Stimulated activated CD8-positive, alpha-beta memory T cell treated with anti-CD3 and anti-CD28 coated beads, Interleukin-15, amount 100 ng/mL, for 4 hours (primary cell): ENCODE data around the gene NCKIPSD.
A peak's percentile ranks its signal among the peaks of the same experiment; 100 is the strongest.
"Not testable (repeated sequence)": the region's sequence is repeated elsewhere in the genome, so short reads cannot be mapped to it uniquely, and the experiment has no call there.

Experiments used
- DNase-seq, 2 donors: peaks; one replicate each; pipeline ENCODE4 v3.0.0-alpha.2; 2020; ENCODE audit warnings: low read depth in 2 of 2

Gene NCKIPSD

GRCh38 chr3:48685603-48686511, at the start of gene NCKIPSD:
Gene NCKIPSD, minus strand, starts transcription at chr3:48685915. Its CDS starts 108 bp downstream, at chr3:48685807.
- peak; percentile 77 to 84 for DNase-seq

GRCh38 chr3:48735075-48735767, 49.5 kb upstream of the NCKIPSD start:
- DNase-seq = not testable (repeated sequence)

- DNase-seq = not testable (repeated sequence)
These were observed 48.8 kb upstream of the NCKIPSD start for GRCh38 chr3:48734541-48734940.

- DNase-seq = not testable (repeated sequence)
These were observed 48.2 kb upstream of the NCKIPSD start for GRCh38 chr3:48733752-48734518.

GRCh38 chr3:48727511-48727910, 41.8 kb upstream of the NCKIPSD start:
- no peak for DNase-seq

- not testable (repeated sequence) for DNase-seq
These were observed 39.6 kb upstream of the NCKIPSD start for GRCh38 chr3:48725185-48725855.

GRCh38 chr3:48723725-48724124, 38.0 kb upstream of the NCKIPSD start:
- no peak for DNase-seq

- DNase-seq = not testable (repeated sequence)
These were observed 37.6 kb upstream of the NCKIPSD start for GRCh38 chr3:48723293-48723692.

- DNase-seq = peak; percentile 95 to 98
These were observed 31.4 kb upstream of the NCKIPSD start, which contains the start of gene IP6K2 for GRCh38 chr3:48716982-48717746. Gene IP6K2, minus strand, starts transcription at chr3:48717221. Its CDS starts 21,930 bp downstream, at chr3:48695291.

- peak in 1 of 2 donors; percentile 6 for DNase-seq
These were observed 30.8 kb upstream of the NCKIPSD start for GRCh38 chr3:48716508-48716981.

- DNase-seq = no peak
These were observed 29.6 kb upstream of the NCKIPSD start for GRCh38 chr3:48715174-48715800.

- no peak for DNase-seq
These were observed 26.0 kb upstream of the NCKIPSD start for GRCh38 chr3:48711727-48712126.

GRCh38 chr3:48709051-48709461, 23.3 kb upstream of the NCKIPSD start:
- no peak for DNase-seq

GRCh38 chr3:48708481-48708889, 22.8 kb upstream of the NCKIPSD start:
- DNase-seq = no peak

GRCh38 chr3:48707157-48707556, 21.4 kb upstream of the NCKIPSD start:
- no peak for DNase-seq

GRCh38 chr3:48702320-48702920, 16.7 kb upstream of the NCKIPSD start:
- DNase-seq = no peak

GRCh38 chr3:48700731-48701405, 15.2 kb upstream of the NCKIPSD start:
- no peak for DNase-seq

- DNase-seq = no peak
These were observed 13.2 kb upstream of the NCKIPSD start for GRCh38 chr3:48698891-48699290.

- no peak for DNase-seq
These were observed 12.2 kb upstream of the NCKIPSD start for GRCh38 chr3:48697952-48698351.
